ENCODE data around the gene TSG101.

Gene TSG101

DNA sequence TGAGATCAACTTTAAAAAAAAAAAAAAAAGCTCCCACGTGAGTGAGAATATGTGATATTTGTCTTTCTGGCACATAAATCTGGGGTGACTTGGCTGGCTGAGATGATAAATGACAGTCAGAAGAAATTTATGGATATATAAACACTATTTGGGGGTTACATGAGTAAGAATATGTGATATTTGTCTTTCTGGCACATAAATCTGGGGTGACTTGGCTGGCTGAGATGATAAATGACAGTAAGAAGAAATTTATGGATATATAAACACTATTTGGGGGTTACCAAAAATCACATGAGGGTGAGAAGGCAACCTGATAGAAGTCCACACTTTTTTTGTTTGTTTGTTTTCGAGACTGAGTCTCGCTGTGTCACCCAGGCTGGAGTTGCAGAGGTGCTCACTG, 6.6 kb upstream of the TSG101 start:
- Histone ChIP-seq H3K9me3 (no peaks in the 10 kb centered on the region), H3K27ac (no peak overlapping the region), H3K36me3 (peaks cover 16 to 42% (median 31%) of the 10 kb centered on the region in 3 donors), H3K4me1 (no peaks in the 10 kb centered on the region), H3K4me3 (no peak overlapping the region), H3K27me3 (no peaks in the 10 kb centered on the region)
- DNase-seq: no peak
- TF ChIP-seq, protein P1, sequence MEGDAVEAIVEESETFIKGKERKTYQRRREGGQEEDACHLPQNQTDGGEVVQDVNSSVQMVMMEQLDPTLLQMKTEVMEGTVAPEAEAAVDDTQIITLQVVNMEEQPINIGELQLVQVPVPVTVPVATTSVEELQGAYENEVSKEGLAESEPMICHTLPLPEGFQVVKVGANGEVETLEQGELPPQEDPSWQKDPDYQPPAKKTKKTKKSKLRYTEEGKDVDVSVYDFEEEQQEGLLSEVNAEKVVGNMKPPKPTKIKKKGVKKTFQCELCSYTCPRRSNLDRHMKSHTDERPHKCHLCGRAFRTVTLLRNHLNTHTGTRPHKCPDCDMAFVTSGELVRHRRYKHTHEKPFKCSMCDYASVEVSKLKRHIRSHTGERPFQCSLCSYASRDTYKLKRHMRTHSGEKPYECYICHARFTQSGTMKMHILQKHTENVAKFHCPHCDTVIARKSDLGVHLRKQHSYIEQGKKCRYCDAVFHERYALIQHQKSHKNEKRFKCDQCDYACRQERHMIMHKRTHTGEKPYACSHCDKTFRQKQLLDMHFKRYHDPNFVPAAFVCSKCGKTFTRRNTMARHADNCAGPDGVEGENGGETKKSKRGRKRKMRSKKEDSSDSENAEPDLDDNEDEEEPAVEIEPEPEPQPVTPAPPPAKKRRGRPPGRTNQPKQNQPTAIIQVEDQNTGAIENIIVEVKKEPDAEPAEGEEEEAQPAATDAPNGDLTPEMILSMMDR (IDR thresholded peaks at IDR 0.05): no peak
- intact Hi-C loops (cut with DNase I; ENCODE audit: low total_unique reads): no loop called here

DNA sequence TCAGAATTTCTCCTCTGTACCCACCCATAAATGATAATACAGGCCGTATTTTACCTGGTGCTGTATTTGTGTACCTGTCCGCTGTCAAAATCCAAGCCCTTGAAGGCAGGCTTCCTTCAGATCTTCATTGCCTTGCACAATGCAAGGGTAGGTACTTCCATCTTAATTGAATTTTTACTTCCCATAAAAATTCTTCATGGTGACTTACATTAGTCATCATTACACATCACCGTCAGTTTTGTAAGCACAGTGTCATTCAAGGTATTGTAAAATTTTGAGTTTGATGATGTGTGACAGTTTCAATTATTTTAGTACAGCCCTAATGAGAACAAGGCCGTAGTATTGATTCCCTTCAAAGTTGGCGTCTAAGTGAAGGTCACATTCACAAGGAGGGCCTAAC, 770 bp upstream of the TSG101 start:
- no peak for DNase-seq
- H3K36me3 ChIP-seq: peaks cover 0 to 8% (median 0%) of the 10 kb centered on the region in 3 donors
- peaks cover 0 to 33% (median 9%) of the 10 kb centered on the region in 4 donors for H3K4me1 ChIP-seq

DNA sequence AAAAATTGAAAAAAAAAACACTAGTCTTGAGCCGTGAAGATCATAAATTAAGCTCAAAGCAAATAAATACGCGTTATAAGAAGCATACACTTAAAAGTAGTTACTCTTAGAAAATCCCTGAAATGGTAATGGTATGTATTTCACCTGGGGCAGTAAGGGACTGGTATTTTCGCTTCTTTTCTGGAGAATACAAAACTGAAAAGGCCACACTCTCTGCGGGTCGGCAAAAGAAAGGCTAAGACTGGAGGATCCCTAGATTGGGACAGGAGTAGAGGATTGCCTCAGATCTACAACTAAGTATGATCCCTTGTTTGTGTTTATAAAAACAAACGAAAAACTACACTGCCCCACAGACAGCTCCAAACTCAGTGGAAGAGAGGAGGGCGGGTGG, 617 bp downstream of the TSG101 start:
- no peaks in the 10 kb centered on the region for H3K27me3 ChIP-seq
- peaks cover 0 to 37% (median 11%) of the 10 kb centered on the region in 4 donors for H3K4me1 ChIP-seq
- DNase-seq: no peak
- H3K4me3 ChIP-seq: peak overlapping the region; percentile 84 to 95
- TF ChIP-seq, protein P1 (IDR thresholded peaks at IDR 0.05): no peak
- intact Hi-C loops (cut with DNase I; ENCODE audit: low total_unique reads): loop anchor here (2.0 to 10.0 kb wide), 3 partner anchors 109 to 203 kb away; partner anchors contain the start of genes GTF2H1, HPS5, LDHA and SPTY2D1
- peak overlapping the region; percentile 92 to 93 for H3K27ac ChIP-seq
- H3K9me3 ChIP-seq: no peaks in the 10 kb centered on the region
- H3K36me3 ChIP-seq: peaks cover 0 to 5% (median 0%) of the 10 kb centered on the region in 3 donors

More for the DNA sequence above, 770 bp upstream of the TSG101 start:
- no peaks in the 10 kb centered on the region for H3K9me3 ChIP-seq
- intact Hi-C loops (cut with DNase I; ENCODE audit: low total_unique reads): loop anchor here (2.0 to 10.0 kb wide), 3 partner anchors 107 to 205 kb away; partner anchors contain the start of genes GTF2H1, HPS5, LDHA and SPTY2D1
- H3K4me3 ChIP-seq: peak overlapping the region; percentile 84 to 95
- TF ChIP-seq, protein P1 (IDR thresholded peaks at IDR 0.05): no peak
- no peaks in the 10 kb centered on the region for H3K27me3 ChIP-seq
- H3K27ac ChIP-seq: peak overlapping the region; percentile 92 to 93

DNA sequence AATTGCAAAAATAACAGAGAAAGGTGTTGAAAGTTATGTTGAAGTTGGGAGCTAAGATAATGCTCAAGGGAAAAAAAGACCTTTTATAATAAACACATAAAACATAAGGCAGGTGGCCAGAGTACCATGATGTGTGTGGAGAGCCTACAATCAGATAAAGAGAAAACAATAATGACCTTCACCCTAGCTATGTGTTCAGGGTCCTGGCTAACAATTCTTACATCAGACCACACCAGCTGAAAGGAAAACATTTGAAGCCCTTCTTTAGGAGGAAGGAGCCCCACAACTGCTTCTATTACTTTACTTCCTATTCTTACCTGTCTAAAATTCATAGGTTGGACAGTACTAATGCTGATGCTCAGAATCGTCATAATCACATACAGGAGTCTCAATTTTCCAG, 2.5 kb downstream of the TSG101 start:
- Histone ChIP-seq H3K36me3 (no peaks in the 10 kb centered on the region), H3K4me3 (no peak overlapping the region), H3K27ac (no peak overlapping the region), H3K27me3 (no peaks in the 10 kb centered on the region), H3K4me1 (peaks cover 0 to 37% (median 11%) of the 10 kb centered on the region in 4 donors), H3K9me3 (no peaks in the 10 kb centered on the region)
- DNase-seq: no peak
- intact Hi-C loops (cut with DNase I; ENCODE audit: low total_unique reads): loop anchor here (10.0 kb wide), 2 partner anchors 111 to 129 kb away; partner anchors contain the start of genes LDHA and SPTY2D1
- TF ChIP-seq, protein P1 (IDR thresholded peaks at IDR 0.05): no peak

DNA sequence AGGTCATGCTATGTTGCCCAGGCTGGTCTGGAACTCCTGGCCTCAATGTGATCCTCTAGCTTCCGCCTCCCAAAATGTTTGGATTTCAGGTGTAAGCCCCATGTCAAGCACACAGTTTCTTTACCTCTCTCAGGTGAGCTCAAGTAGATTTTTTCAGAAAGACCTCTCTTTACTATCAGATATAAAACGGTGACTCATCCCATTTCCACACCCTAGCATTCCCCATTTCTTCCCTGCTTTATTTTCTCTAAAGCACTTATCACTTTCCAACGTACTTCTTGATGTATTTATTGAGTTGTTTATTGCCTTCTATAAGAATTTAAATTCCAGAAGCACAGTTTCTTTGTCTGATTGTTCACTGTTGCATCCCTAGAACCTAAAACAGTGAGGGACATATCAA, 3.7 kb downstream of the TSG101 start:
- Histone ChIP-seq H3K4me1 (peaks cover 0 to 37% (median 11%) of the 10 kb centered on the region in 4 donors), H3K9me3 (no peaks in the 10 kb centered on the region), H3K4me3 (no peak overlapping the region), H3K36me3 (peaks cover under 1 to 11% (median 4%) of the 10 kb centered on the region in 3 donors), H3K27ac (no peak overlapping the region), H3K27me3 (no peaks in the 10 kb centered on the region)
- TF ChIP-seq, protein P1 (IDR thresholded peaks at IDR 0.05): no peak
- no peak for DNase-seq
- intact Hi-C loops (cut with DNase I; ENCODE audit: low total_unique reads): loop anchor here (10.0 kb wide), 2 partner anchors 112 to 128 kb away; partner anchors contain the start of genes LDHA and SPTY2D1

Measured in tibial artery (tissue), 4 donors.